HG02938 (cell line): ENCODE results near the gene PKDCC.
"Not testable (repeated sequence)": the region's sequence is repeated elsewhere in the genome, so short reads cannot be mapped to it uniquely, and the experiment has no call there.

Source experiments
- ATAC-seq: cut with Tn5 transposase; IDR thresholded peaks from one replicate; pipeline ENCODE4 v1.9.1; 2021; ENCODE audit warnings: mild to moderate bottlenecking, moderate library complexity; ENCODE audit not compliant: unreplicated experiment

PKDCC gene

GRCh38 chr2:42030200-42030759 is 17.5 kb upstream of the PKDCC start:
- no peak for ATAC-seq

DNA sequence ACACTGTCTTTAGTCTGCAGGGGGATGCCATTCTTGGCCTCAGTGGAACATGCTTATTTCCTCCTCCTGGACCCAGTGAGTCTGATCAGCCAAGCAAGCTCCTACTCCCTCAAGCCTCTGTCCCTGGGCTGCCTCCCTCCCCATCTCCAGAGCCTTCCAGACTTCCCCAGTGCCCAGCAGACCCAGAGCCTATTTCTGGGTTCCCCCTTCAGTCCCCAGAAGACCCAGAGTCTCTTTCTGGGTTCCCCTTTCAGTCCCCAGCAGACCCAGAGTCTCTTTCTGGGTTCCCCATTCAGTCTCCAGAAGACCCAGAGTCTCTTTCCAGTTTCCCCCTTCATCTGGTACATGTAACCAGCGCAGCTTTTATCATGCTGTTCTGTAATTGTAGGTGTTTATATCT is 17.0 kb upstream of the PKDCC start:
- no peak for ATAC-seq

DNA sequence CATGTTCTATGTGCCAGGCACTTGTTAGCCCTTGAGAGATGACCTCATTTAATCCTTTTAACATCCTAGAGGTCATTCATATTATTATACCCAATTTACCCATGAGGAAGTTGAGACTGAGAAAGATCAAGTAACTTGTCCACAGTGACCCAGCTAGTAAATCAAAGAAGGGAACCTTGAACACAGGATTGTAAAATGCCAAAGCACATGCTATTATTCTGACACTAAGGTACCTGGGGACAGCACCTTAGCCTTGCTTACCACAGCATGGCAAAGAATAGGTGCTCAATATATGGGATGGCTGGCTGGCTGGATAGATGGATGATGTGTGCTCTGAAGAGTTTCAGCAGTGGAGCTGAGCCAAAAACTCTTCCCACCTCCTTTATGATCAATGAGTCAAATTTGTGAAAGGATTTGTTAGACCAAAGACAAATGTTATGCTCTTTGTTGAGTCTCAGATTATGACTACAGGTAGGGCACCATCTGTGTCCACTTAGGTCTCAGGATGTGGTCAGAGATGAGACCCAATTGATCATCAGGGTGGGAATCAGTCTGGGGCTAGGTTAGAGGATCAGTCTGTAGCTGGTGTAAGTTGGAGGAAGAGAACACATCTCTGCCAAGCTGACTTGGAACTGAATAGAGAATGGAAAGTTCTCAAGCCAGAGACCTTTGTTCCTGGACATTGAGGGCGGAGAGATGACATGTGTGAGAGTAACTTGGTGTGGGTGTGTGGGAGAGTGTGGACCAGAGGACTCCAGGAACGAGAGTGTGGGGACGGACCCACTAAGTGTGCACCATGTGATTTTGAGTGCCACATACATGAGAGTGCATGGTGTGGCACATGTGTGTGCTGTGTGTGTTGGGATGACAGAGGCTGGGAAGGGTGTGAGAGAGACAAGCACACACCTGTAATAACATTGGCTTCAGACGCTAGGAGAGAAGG is 16.3 kb upstream of the PKDCC start:
- ATAC-seq: no peak

- ATAC-seq: no peak
These were observed 15.6 kb upstream of the PKDCC start for GRCh38 chr2:42032224-42032620.

DNA sequence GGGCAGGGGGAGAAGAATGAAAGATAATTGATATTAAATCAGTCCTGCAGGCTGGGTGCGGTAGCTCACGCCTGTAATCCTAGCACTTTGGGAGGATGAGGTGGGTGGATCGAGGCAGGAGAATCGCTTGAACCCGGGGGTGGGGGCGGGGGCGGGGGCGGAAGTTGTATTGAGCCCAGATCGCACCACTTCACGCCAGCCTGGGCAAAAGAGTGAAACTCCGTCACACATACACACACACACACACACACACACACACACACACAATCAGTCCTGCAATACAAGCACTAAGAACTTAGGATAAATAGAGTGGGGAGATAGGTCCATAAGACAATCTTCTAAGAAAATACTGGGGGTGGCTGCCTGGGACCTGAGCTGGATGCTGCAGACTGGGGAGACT is 15.1 kb upstream of the PKDCC start:
- no peak for ATAC-seq

GRCh38 chr2:42034096-42034495 is 13.7 kb upstream of the PKDCC start:
- not testable (repeated sequence) for ATAC-seq

GRCh38 chr2:42035241-42035640 is 12.6 kb upstream of the PKDCC start:
- ATAC-seq: no peak

DNA sequence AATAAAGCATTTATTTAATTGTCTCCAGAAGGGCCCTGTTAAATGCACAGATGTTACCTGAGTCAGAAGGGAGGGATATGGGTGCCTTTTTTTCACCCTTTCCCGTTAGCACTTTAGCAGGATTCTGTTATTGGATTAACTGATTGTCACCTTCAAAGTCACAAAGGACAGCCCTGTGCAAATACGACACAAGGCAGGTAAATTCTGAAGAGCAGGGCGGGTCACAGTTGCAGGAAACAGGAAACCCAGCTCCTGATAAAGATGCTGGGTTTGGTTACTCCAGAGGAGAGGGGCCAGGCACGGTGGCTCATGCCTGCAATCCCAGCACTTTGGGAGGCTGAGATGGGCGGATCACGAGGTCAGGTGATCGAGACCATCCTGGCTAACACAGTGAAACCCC is 11.4 kb upstream of the PKDCC start:
- ATAC-seq: no peak

DNA sequence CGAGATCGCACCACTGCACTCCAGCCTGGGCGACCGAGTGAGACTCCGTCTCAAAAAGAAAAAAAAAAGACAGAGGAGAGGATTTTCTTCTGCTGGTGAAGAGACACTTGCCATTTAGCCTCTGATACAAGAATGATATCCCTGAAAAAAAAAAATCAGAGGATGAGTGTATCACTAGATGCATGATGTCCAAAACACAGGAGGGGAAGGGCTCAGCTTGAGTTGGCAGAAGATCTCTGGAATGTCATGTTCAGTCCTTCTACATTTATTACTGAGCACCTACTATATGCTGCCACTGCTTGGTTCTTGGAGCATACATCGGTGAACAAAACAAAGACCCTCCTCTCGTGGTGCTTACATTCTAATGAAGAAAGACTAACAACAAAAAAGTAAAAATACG is 10.9 kb upstream of the PKDCC start:
- no peak for ATAC-seq

DNA sequence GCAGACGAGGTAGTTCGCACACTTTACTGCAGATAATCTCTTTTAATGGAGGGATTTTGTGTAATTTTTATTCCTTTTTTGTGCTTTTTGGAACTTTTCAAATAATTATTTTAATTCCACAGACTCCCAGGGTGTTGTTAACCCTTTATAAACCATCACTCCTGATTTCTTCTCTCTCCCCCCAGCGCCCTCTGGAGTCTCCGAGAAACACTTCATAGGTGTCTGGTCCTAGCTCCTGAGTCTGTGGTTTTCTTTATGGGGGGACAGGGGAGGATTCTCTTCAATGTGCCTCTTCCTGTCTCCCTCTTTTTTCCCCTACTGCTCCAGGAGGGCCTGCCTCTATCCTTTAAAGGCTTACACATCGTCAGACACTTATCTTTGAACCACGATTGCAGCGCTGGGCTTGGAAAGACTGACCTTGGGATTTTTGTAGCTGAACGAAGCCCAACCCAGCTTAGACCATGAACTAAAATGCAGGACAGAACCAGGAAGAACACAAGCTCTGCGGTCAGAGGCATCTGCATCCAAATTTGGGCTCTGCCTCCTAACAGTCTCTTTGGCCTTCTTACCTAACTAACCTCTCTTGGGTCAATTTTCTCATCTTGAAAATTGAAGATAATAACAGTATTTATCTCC is 7.1 kb upstream of the PKDCC start:
- ATAC-seq: no peak

GRCh38 chr2:42041377-42042127 is 6.3 kb upstream of the PKDCC start:
- no peak for ATAC-seq

GRCh38 chr2:42042631-42043355 is 5.0 kb upstream of the PKDCC start:
- ATAC-seq: no peak

DNA sequence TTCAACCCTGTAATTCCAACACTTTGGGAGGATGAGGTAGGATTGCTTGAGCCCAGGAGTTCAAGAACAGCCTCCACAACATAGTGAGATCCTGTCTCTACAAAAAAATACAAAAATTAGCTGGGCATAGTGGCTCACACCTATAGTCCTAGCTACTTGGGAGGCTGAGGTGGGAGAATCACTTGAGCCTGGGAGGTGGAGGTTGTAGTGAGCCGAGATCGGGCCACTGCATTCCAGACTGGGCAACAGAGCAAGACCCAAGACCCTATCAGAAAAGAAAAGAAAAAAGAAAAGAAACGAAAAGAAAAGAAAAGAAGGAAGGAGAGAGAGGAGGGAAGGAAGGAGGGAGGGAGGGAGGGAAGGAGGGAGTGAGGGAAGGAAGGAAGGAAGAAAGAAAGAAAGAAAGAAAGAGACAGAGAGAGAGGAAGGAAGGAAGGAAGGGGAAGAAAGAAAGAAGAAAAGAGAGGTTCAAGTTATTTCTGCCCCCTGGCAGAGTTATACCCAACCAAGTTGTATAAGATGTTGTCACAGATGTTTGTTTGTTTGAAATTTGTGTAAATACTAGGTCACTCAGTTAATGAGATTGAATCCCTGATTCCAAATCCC is 3.9 kb upstream of the PKDCC start:
- no peak for ATAC-seq

- no peak for ATAC-seq
These were observed 2.9 kb upstream of the PKDCC start for GRCh38 chr2:42044939-42045338.

- no peak for ATAC-seq
These were observed 2.5 kb upstream of the PKDCC start for GRCh38 chr2:42045352-42045751.

- ATAC-seq: no peak
These were observed 1.7 kb upstream of the PKDCC start for GRCh38 chr2:42045848-42046748.

DNA sequence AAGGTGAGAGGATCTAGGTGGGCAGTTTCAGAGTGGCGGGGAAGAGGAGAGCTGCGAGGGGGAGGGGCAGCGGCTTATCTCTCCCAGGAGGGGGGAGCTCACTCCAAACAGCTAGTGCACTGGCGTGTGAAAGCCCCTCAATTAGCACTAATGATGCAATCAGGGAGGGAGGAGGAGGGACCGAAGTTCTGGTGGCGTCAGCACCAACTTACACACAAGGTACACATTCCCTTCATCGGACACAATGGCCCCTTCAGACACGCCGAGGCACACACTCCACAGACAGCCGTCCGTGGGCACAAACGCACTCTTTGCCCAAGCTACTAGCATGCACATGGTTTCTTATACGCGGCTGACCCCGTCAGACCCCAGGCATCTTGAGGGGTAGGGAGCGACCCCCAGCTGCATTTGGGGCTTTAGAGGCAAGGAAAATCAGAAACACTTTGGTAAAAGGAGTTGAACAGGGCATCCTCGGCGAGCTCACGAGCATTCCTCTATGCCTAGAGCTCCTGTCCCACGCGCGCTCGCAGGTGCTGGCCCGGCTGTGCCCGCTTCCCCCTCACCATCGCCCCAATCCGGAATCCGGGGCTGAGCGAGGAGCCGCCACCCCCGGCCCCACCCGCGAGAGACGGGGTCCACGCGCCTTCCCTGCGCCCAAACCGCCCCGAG is 868 bp upstream of the PKDCC start:
- ATAC-seq: no peak

GRCh38 chr2:42048299-42049220 is 739 bp downstream of the PKDCC start:
- ATAC-seq: no peak
